NCI-H1694 (cell line): ENCODE measurements around the gene ZNF771.
A peak's percentile ranks its signal among the peaks of the same experiment; 100 is the strongest.

Source experiments
- DNase-seq: peaks from one replicate; lab custom pipeline; 2025; lab: John Stamatoyannopoulos, UW

ZNF771 gene

GRCh38 chr16:30399435-30400186 is 7.8 kb upstream of the ZNF771 start:
- no peak for DNase-seq

- no peak for DNase-seq
These were observed 5.5 kb upstream of the ZNF771 start for GRCh38 chr16:30401768-30402425.

- DNase-seq = no peak
These were observed 658 bp upstream of the ZNF771 start for GRCh38 chr16:30406795-30407101.

- DNase-seq = no peak
These were observed 563 bp downstream of the ZNF771 start for GRCh38 chr16:30407804-30408534.

GRCh38 chr16:30409125-30410060 is 2.0 kb downstream of the ZNF771 start:
- DNase-seq = peak; percentile 87

- DNase-seq = no peak
These were observed 5.9 kb downstream of the ZNF771 start for GRCh38 chr16:30413112-30413806.

- no peak for DNase-seq
These were observed 6.8 kb downstream of the ZNF771 start for GRCh38 chr16:30414159-30414558.

- DNase-seq = no peak
These were observed 8.7 kb downstream of the ZNF771 start for GRCh38 chr16:30416047-30416603.

- DNase-seq = no peak
These were observed 9.5 kb downstream of the ZNF771 start for GRCh38 chr16:30416624-30417528.

- DNase-seq = no peak
These were observed 10.3 kb downstream of the ZNF771 start for GRCh38 chr16:30417529-30418349.

GRCh38 chr16:30418350-30419181 is 11.2 kb downstream of the ZNF771 start:
- no peak for DNase-seq

- DNase-seq = no peak
These were observed 13.6 kb downstream of the ZNF771 start for GRCh38 chr16:30421010-30421409.

- no peak for DNase-seq
These were observed 20.6 kb downstream of the ZNF771 start for GRCh38 chr16:30428055-30428454.

- DNase-seq = no peak
These were observed 21.9 kb downstream of the ZNF771 start for GRCh38 chr16:30429418-30429677.

- peak; percentile 98 for DNase-seq
These were observed 22.4 kb downstream of the ZNF771 start, which contains the start of gene DCTPP1 for GRCh38 chr16:30429678-30430427. Gene DCTPP1 (minus strand): TSS chr16:30430030. CDS start chr16:30429980, 50 bp downstream.

- no peak for DNase-seq
These were observed 23.1 kb downstream of the ZNF771 start for GRCh38 chr16:30430428-30430970.

- DNase-seq = no peak
These were observed 27.4 kb downstream of the ZNF771 start for GRCh38 chr16:30434852-30435251.
